GM21381 (cell line): ENCODE results near the gene CADPS.

Experiments
- ATAC-seq: cut with Tn5 transposase; IDR thresholded peaks from one replicate; pipeline ENCODE4 v1.9.1; 2021; ENCODE audit warnings: mild to moderate bottlenecking, moderate library complexity; ENCODE audit not compliant: unreplicated experiment

CADPS gene

GRCh38 chr3:62531981-62532380, 343.2 kb downstream of the CADPS start:
- no peak for ATAC-seq

DNA sequence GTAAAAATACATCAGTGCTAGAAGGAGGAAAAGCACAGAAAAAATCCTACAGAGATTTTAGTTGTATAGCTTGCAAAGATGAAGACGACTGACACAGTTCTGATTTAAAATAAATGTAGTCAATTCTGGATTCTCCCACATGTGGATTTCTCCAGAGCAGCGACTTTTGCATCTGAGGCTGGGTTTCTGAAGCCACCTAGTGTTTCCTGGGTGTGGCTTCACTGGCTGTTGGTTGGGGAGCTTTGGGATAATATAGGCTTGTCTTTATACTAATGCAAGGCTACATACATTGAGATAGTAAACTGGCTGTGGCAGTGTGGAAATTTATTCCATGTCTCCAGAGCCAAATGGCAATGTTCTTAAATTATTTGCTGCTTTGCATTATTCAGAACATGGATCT, 343.7 kb downstream of the CADPS start:
- ATAC-seq, result no peak

GRCh38 chr3:62529230-62529629, 346.0 kb downstream of the CADPS start:
- no peak for ATAC-seq

DNA sequence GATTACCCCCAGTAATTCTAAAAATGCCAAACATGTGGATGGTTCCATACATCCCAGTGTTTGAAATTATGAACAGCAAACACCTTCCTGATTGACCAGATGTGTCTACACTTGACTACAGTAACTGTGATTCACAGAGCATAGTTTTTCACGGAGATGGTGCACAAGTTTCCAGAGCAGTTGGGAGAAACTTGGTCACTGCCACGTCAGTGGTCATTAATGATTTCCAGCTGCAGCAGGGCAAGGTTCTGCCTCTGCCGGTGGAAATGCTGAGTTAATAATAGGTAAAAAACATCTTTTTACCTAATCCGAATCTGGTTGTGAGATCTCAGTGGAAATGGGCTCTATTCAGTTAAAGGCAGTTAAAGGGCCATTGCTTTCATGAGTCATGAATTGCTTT, 347.7 kb downstream of the CADPS start:
- no peak for ATAC-seq

GRCh38 chr3:62525281-62525680, 349.9 kb downstream of the CADPS start:
- ATAC-seq, result no peak

GRCh38 chr3:62523672-62524071, 351.5 kb downstream of the CADPS start:
- ATAC-seq, result no peak

DNA sequence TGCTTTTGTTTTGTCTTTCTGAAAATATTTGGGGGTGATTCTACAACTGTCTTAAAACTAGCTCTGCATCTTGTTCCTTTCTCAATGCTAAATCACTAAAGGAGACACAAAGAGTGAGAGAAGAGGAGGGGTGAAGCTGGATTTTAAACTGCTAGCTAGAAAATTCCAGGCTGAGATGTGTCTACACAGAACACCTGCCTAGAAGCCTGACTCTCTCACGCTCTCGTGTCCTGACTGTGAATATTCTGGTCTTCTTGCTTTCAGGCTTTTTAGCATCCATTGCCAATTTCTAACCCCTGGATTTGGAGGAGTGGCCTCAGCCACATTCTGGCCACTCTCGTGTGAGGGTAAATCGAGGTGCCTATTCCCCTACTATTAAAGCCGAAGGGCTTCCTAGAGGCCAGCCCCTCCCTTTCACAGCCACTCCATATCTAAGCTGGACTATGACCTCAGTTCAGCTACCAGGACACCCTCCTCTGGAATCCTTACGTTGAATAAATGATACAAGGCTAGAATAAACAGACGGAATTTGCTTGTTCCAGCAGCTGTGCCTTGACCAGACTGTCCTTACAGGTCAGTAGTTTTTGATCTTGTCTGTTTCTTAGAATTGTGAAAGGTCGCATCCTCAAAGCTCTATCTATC, 353.6 kb downstream of the CADPS start:
- ATAC-seq, result no peak

DNA sequence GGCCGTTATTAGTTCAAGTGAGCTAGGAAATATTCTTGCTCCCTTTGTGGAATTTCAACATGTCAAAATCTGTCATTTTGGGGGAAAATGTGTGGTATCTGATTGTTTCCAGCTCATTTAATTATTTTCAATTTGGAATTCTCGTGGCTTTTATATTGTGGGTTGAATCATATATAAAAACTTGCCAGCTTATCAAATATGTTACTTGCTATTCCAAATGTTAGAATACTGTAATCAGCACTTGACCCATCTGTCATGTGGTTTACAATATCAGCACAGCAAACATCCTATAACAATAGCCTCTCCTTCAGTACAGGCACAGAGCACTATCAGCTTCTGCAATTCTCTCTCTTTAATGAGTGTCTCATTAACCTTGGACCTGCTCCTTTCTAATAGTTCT, 371.7 kb downstream of the CADPS start:
- ATAC-seq, result no peak

DNA sequence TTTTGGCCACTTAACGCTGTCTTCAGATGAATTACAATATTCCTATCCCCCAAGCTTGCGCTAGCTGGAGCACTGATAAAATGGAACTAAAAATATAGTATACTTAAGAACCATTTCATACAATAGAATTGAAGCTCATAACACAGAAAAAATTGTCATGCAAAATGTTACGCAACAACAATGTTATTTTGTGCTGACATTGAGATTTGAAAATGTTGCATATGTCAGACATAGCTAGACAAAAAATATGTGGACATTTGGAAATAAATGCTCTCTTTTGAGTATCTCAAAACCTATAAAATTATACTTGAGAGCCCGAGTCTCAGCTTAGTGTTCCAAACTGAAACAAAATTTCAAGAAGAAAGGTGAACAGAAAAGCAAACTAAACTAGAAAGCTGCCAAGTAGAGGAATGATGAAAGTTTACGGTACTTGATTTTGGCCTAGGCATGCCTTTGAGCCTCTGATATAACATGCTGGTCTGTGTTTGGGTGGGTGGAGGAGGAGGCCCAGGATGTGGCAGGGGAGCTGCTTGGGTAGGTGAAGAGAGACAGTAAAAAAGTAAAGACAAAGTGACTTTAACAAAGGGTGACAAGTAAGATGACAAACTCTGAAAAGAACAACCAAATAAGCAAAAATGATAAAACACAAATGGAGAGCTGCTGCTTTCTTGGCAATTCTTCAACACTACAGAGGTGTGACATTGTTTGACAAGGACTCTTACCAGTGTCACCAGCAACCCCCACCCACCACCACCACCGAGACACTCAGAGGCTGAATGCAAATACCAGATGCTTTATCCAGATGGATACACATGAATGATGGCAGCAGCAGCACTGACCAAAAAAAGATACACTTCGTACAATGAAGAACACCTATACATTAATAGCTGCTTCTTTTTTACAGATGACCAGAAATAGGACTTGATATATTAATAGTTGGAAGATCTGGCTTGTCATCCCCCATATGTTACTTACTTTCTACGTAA, 372.6 kb downstream of the CADPS start:
- ATAC-seq, result no peak

GRCh38 chr3:62501289-62501668, 373.9 kb downstream of the CADPS start:
- no peak for ATAC-seq

GRCh38 chr3:62500556-62501288, 374.5 kb downstream of the CADPS start:
- no peak for ATAC-seq

DNA sequence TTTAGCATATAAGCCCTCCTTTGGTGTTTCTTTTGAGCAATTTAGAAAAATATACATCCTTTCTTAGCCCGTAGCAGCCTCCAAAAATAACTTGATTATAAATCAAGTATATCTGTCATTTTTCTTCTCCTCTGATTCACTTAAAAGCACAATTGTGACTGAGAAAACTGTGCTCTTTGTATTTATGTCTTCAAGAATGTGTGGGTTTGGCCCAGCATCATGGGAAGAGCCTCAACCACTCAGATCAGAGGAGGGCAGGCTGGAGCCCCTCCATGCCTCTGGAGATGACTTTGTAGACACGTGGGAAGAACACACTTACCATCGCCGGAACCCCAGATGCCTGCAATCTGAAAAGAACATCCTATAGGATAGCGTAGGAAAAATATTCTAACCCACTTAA, 378.1 kb downstream of the CADPS start:
- ATAC-seq, result no peak

- no peak for ATAC-seq
Measured at GRCh38 chr3:62496503-62496902, 378.7 kb downstream of the CADPS start.

DNA sequence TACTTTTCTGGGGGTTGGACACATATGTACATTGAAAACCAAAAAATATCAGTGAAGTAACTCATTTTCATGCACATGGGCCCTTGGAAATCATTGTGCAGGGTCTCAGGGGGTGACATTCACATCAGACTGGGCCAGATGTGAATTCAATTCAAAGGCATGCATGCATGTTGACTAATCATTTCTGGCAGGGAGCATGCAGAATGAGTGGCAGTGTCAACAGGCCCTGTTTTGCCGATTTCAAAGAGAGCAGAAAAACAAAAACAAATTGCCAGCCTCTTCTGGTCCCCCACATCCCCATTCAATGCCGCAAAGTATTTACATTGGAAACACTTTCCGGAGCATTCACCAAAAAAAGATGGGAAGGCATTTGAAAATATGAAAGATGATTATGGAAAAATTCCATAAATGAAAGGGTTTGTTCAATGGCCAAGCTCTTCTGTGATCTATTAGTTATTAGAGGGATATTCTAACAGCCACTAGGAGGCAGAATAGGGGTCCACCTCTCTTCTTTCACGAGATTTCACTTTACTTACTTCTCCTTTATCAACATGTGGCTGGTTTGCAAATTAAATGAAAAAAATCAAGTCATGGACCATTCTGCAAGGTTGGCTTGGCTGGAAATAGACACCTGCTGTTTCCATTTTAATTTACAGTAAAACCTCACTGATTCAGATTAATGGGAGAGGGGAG, 382.0 kb downstream of the CADPS start:
- no peak for ATAC-seq

DNA sequence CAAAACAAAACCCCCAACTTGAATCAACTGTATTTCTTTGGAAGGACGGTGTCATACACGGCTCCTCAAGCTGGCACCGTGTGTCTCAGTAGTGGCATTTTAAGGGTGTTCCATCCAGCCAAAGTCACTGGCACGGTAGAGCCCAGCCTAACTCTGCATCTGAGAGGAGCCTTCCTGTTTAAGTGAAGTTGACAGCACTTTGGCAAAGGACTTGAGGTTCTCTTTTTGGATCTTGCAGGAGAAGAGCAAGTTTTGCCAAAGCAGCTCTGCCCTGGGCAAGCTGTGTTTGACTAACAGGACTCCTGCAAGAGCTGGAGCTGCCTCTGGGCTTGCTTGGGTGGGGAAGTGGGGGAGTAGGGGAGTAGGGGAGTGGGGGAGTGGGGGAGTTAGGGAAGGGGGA, 392.3 kb downstream of the CADPS start:
- no peak for ATAC-seq

DNA sequence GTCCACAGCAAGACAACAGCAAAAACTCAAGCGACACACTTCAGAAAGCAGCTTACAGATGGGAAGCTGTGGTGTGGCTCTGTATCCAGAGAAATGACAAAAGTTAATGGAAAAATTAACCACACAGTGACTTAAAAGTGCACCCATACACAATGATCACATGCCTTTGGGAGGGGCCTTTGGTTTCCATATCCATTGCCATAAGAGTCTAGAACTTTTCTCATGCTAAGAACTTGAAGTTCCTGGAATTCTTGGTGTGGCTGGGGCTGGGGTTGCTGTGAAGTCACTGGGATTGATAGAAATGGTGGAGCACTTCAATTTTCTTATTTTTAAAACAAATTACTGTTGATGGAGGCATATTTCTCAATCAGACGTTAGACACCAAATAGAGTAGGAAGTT, 393.3 kb downstream of the CADPS start:
- ATAC-seq, result no peak

GRCh38 chr3:62480056-62480455, 395.2 kb downstream of the CADPS start:
- no peak for ATAC-seq

GRCh38 chr3:62479326-62479725, 395.9 kb downstream of the CADPS start:
- no peak for ATAC-seq

DNA sequence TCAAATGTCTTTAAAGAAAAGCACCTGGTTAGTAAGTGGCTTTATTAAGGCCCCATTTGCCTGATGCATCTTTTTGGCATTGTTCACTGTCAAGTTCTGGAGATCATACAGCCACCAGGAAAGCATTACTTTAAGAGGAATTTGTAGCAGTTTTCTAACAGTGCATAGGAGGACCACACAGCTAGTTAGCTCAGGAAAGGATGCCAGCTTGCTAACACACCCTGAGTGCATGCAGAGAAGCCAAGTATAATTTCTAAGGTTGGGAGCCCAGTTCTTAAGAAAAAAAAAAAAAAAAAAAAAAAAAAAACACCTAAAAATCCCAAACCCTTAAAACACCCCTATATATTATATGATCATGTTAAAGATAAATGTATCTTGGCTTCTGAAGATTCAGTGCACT, 399.9 kb downstream of the CADPS start:
- ATAC-seq, result no peak

- ATAC-seq, result no peak
Measured at GRCh38 chr3:62467966-62468722, 407.1 kb downstream of the CADPS start.
